Measurements from ENCODE around the gene TMEM62. TPM values are rescaled to one million over a fixed set of nuclear protein-coding genes. Genes with fewer than 3 reads are reported as not detected.

TMEM62 gene
- total and polyA plus RNA-seq, 10 of the 15 experiments (the other 5 are each of a cell fraction or from before 2014, with no cell fraction given): 7.0 to 26.8 (median 14.9) TPM

DNA sequence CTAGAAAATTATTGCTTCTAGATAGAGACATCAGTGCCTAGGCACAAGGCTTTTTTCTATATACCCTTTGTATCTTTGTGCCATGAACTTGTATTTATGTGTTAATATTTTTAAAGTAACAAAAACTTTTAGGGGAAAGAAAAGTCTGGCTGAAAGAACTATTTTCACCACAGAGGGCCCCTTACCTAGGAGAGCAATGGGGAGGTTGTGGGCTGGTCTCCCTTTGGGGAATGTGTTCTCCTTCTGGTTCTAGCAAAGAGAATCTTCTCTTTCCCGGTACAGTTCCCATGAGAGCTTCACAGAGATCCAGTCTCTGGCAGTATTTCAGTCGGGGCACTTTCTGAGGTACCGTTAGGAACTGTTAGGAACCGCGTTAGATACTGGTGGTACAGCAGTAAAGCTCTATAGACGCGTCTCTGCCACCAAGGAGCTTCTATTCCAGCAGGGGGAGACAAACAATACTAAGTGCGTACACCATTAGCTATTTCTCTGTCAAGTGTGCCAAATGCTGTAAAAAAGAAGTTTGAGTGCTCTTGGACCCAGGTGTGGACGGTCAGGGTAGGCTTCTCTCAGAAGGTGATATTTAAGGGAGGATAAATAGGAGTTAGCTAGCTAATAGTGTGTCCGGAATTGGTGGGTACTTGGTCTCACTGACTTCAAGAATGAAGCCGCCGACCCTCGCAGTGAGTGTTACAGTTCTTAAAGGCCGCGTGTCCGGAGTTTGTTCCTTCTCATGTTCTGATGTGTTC is 92.0 kb downstream of the TMEM62 start:
- RAD21 ChIA-PET (ENCODE audit: unreplicated experiment): interaction anchor here (0.6 to 9.3 kb wide), 26 partner anchors 11 to 1236 kb away, joined by 3 to 255 read pairs (median 4); partner anchors contain the start of gene TGM5
- peak; percentile 74 for FAIRE-seq
- no peak for TF ChIP-seq TCF3 (IDR thresholded peaks at IDR 0.05; ENCODE audit: borderline replicate concordance, insufficient read depth, low read depth, low read length)
- TF ChIP-seq LARP7 (IDR thresholded peaks at IDR 0.05): 0 out of 2 replicates have a peak, but pooled peaks have one; percentile 17
- TF ChIP-seq ZNF24 (IDR thresholded peaks at IDR 0.05): no peak
- TF ChIP-seq BHLHE40 (IDR thresholded peaks at IDR 0.05; ENCODE audit: borderline replicate concordance in 1 of 2, low read depth in 2 of 2, low read length in 1 of 2): peak in 1 of 2 experiments; percentile 27; a peak in 1 of 4 replicates
- TF ChIP-seq SIX5 (IDR thresholded peaks at IDR 0.05; ENCODE audit: low read depth, low read length, severe bottlenecking): no peak
- TF ChIP-seq ESRRA (IDR thresholded peaks at IDR 0.05; ENCODE audit: low read length): no peak
- TF ChIP-seq, protein P1, sequence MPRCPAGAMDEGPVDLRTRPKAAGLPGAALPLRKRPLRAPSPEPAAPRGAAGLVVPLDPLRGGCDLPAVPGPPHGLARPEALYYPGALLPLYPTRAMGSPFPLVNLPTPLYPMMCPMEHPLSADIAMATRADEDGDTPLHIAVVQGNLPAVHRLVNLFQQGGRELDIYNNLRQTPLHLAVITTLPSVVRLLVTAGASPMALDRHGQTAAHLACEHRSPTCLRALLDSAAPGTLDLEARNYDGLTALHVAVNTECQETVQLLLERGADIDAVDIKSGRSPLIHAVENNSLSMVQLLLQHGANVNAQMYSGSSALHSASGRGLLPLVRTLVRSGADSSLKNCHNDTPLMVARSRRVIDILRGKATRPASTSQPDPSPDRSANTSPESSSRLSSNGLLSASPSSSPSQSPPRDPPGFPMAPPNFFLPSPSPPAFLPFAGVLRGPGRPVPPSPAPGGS (IDR thresholded peaks at IDR 0.05; ENCODE audit: borderline replicate concordance, insufficient read depth, low read depth, low read length, poor library complexity, severe bottlenecking): no peak
- TF ChIP-seq KLF5 (IDR thresholded peaks at IDR 0.05; ENCODE audit: partially characterized antibody): no peak
- TF ChIP-seq, protein P2, sequence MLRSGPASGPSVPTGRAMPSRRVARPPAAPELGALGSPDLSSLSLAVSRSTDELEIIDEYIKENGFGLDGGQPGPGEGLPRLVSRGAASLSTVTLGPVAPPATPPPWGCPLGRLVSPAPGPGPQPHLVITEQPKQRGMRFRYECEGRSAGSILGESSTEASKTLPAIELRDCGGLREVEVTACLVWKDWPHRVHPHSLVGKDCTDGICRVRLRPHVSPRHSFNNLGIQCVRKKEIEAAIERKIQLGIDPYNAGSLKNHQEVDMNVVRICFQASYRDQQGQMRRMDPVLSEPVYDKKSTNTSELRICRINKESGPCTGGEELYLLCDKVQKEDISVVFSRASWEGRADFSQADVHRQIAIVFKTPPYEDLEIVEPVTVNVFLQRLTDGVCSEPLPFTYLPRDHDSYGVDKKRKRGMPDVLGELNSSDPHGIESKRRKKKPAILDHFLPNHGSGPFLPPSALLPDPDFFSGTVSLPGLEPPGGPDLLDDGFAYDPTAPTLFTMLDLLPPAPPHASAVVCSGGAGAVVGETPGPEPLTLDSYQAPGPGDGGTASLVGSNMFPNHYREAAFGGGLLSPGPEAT (IDR thresholded peaks at IDR 0.05; ENCODE audit: low read depth): no peak
- TF ChIP-seq FOXM1 (IDR thresholded peaks at IDR 0.05; ENCODE audit: low read depth, low read length): peak; percentile 58; the same call in 1 of the 2 replicates
- TF ChIP-seq SMARCA5 (IDR thresholded peaks at IDR 0.05): peak; percentile 83; the same call in 1 of the 2 replicates
- TF ChIP-seq SP1 (IDR thresholded peaks at IDR 0.05; ENCODE audit: low read depth, low read length): no peak
- TF ChIP-seq, protein P3, sequence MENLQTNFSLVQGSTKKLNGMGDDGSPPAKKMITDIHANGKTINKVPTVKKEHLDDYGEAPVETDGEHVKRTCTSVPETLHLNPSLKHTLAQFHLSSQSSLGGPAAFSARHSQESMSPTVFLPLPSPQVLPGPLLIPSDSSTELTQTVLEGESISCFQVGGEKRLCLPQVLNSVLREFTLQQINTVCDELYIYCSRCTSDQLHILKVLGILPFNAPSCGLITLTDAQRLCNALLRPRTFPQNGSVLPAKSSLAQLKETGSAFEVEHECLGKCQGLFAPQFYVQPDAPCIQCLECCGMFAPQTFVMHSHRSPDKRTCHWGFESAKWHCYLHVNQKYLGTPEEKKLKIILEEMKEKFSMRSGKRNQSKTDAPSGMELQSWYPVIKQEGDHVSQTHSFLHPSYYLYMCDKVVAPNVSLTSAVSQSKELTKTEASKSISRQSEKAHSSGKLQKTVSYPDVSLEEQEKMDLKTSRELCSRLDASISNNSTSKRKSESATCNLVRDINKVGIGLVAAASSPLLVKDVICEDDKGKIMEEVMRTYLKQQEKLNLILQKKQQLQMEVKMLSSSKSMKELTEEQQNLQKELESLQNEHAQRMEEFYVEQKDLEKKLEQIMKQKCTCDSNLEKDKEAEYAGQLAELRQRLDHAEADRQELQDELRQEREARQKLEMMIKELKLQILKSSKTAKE (IDR thresholded peaks at IDR 0.05; ENCODE audit: low read depth, poor library complexity, severe bottlenecking): peak; percentile 32
- TF ChIP-seq RB1 (IDR thresholded peaks at IDR 0.05; ENCODE audit: borderline replicate concordance): peak; percentile 81; the same call in 1 of the 2 replicates
- TF ChIP-seq YY1 (IDR thresholded peaks at IDR 0.05; ENCODE audit: low read depth, low read length): peak; percentile 79
- no peak for TF ChIP-seq TAF1 (IDR thresholded peaks at IDR 0.05; ENCODE audit: borderline replicate concordance, low read depth, low read length)
- TF ChIP-seq SMC3 (IDR thresholded peaks at IDR 0.05; ENCODE audit: borderline replicate concordance, low read length): peak; percentile 100

More for the DNA sequence above, 92.0 kb downstream of the TMEM62 start:
- CTCF ChIA-PET: interaction anchor here (0.6 to 13.4 kb wide), 43 partner anchors 9 to 997 kb away, joined by 3 to 518 read pairs (median 5); partner anchors contain the start of genes CCNDBP1, TGM5 and TGM7
- Histone ChIP-seq H3K27ac (ENCODE audit: control insufficient read depth, insufficient read depth) (no peak overlapping the region), H3K4me2 (ENCODE audit: control insufficient read depth, insufficient read depth) (no peak overlapping the region), H3K9me3 (replicated peaks; ENCODE audit: control insufficient read depth, insufficient read depth, low read length) (no peaks in the 10 kb centered on the region), H3K4me1 (ENCODE audit: control insufficient read depth, insufficient read depth, low read length) (no peaks in the 10 kb centered on the region), H2AFZ (ENCODE audit: control insufficient read depth, low read depth, low read length) (peak overlapping the region; percentile 64), H3K27me3 (replicated peaks in 1 of 2; ENCODE audit: control insufficient read depth in 2 of 2, insufficient read depth in 2 of 2, low read length in 1 of 2) (no peaks in the 10 kb centered on the region), H3K4me3 (no peak overlapping the region), H3K36me3 (ENCODE audit: control insufficient read depth in 2 of 2, insufficient read depth in 2 of 2, low read length in 1 of 2) (no peaks in the 10 kb centered on the region; a peak in 1 of 4 replicates), H3K9ac (ENCODE audit: control insufficient read depth, insufficient read depth, low read length) (no peak overlapping the region; the same call in 1 of the 2 replicates), H4K20me1 (ENCODE audit: control insufficient read depth, insufficient read depth) (no peaks in the 10 kb centered on the region), H3K79me2 (ENCODE audit: control insufficient read depth, insufficient read depth, low read length) (no peaks in the 10 kb centered on the region)
- BruUV-seq (replicated peaks): no TSS peak
- peak; percentile 99 for ATAC-seq
- SMC1A ChIA-PET (ENCODE audit: uncharacterized antibody, unreplicated experiment): interaction anchor here (0.6 to 12.9 kb wide), 32 partner anchors 8 to 425 kb away, joined by 3 to 311 read pairs (median 6); partner anchors contain the start of genes CCNDBP1, TGM5 and UBR1
- 40% methylated on average over 16 of the region's 16 CpGs for WGBS (ENCODE audit: insufficient coverage, insufficient replicate concordance, low lambda C conversion rate, missing lambda C conversion rate)
- DNase-seq (ENCODE audit: low read depth, low spot score): peak; percentile 45
- in situ Hi-C loops (cut with MboI): no loop called here
- POLR2A ChIA-PET: interaction anchor here (0.5 to 1.8 kb wide), 8 partner anchors 13 to 1281 kb away, joined by 3 to 9 read pairs (median 4); partner anchors contain the start of gene TGM5
- intact Hi-C loops (cut with micrococcal nuclease; ENCODE audit: unreplicated experiment): loop anchor here (1.0 to 2.0 kb wide), 4 partner anchors 29 to 60 kb away; no protein-coding TSS in a partner anchor

Measured in GM12878 (cell line).